ENCODE measurements around the gene EVX1. TPM values are rescaled to one million over a fixed set of nuclear protein-coding genes. Genes with fewer than 3 reads are reported as not detected.

EVX1 gene
- polyA plus RNA-seq, 4 donors = 0.06 to 0.07 TPM; not detected in 2

DNA sequence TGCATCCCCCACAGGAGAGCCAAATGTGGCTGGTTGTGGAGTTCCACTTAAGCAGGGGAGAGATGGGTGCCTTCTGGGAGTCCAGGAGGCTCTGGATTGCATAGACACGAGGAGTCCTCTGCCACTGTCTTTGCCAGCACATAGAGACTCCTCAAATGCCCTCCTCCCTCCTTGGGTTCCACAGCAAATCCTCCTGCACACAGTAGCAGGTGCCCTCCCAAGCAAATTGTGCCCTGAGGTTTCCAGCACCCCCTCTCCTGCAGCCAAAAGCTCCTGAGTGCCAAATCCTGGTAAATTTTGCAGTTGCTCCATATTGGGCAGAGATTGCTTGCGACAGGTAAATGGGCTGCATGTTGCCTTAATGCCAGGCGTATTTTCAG lies 5.8 kb downstream of the EVX1 start:
- DNase-seq (ENCODE audit: low read depth in 4 of 4, low spot score in 2 of 4) = no peak

DNA sequence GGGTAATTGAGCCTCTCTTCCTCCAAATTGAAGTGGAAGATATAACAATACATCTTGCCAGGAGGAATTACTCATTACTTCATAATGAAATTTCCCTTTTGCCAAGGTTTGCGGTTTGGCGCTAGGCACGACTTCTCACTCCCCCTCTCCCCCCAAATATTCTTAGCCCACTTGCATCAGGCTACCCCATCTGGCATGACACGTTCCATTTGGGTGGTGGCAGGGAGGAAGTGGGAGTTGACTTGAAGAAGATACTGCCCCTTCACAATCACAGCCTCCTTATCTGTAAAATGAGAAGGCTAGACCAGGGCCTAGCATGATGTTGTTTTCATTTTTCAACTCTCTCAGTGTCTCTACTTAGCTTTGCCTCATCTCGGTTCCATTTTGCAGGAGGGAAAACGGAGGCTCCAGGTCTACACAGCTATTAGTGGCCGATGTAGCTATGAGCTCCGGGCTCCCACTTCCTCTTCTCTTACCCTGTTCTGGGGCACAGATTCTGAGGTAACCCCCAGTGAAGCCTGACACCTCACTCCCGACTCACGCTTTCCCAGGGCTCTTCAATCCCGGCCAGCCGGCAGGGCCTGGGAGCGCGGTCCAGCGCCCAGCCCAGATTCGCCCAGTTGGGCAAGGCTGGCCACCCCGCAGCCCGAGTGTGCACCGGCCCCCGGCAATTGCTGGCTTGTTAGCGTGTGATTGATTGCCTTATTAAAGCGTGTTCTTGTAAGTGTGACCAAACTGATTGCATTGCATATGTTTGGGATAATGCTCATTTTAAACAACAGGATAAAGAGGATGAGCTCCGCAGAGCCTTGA lies 6.5 kb downstream of the EVX1 start:
- no peak for DNase-seq (ENCODE audit: low read depth in 4 of 4, low spot score in 2 of 4)

DNA sequence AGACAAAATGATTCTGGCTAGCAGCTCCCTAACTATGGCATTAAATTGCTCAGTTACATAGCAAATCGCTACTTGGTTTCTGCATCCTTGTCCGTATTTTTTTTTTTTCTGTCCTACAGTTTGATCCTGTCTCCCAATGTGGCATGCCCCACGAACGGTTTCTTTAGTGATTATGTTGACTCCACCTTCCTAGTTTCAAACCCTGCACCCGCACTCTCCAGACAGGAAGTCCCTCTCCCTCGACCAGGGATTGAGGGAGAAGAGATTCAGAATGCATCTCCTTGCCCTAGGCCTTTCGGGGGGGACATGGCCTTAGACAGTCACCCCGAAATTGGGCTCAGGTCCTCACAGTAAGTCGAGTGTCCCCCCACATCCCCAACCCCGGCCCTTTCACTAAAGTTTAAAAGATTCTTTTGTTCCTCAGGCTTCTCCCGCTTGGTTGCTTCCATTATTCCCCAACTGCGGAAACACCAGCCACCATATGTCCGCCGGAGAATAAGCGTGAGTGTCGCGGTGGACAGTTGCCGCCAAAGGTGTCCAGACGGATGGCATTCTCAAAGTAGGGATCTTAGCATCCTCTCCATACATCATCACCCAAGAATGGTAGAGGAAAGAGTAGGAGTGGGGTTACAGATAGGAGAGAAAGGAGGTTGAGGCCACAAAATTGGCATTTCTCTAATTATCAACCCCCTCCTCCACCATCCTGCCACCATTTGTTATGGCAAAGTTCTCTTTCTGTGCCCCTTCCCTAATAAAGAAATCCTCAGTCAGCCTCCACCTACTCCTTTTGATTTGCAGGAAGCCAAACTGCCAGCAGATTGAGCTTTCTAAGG lies 7.3 kb downstream of the EVX1 start:
- DNase-seq (ENCODE audit: low read depth in 4 of 4, low spot score in 2 of 4) = no peak

DNA sequence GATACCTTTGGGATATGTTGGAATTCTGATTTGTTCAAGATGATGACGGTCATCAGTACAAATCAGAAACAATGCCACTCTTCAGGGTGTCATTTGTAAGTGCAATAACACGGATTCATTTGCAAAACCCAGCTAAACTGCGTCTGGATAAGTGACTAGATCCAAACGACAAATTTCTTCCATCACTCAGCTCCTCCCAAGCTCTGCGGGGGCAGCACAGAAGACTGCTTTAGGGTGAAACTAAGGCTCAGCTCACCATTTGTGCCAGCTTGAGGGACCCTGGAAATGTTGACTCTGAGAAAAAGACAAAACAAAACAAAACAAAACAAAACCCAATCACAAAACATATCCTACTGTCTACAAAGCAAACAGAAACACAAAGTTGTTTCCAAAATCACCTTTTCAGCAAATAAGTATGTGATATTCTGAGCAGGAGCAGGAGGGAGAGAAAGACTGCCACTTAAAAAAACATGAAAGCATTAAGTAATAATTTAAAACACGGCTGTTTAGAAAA lies 8.0 kb downstream of the EVX1 start:
- DNase-seq (ENCODE audit: low read depth in 4 of 4, low spot score in 2 of 4) = no peak

DNA sequence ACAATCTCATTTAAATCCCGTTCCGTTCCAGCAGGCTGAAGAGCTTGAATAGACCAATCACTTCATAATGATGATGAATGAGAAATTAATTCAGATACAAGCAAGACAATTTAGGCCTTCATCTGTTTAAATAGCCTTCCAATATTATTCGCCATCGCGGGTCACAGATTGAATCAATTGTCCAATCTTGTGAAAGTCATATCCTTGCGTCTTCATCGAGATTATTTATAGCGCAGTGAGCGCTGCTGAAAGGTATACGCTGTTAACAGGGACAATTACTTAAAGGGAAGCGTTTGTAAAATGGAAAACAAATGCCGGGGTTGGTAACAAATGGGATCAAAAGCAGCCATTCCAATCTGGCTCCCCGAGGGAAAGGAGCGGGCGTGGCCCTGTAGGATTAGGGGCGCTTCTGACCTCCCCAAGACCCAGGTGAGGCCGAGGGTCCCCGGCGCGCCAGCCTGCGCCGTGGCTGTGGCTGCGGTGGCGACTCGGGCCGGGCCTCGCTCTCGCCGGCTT lies 8.6 kb downstream of the EVX1 start:
- no peak for DNase-seq (ENCODE audit: low read depth in 4 of 4, low spot score in 2 of 4)

DNA sequence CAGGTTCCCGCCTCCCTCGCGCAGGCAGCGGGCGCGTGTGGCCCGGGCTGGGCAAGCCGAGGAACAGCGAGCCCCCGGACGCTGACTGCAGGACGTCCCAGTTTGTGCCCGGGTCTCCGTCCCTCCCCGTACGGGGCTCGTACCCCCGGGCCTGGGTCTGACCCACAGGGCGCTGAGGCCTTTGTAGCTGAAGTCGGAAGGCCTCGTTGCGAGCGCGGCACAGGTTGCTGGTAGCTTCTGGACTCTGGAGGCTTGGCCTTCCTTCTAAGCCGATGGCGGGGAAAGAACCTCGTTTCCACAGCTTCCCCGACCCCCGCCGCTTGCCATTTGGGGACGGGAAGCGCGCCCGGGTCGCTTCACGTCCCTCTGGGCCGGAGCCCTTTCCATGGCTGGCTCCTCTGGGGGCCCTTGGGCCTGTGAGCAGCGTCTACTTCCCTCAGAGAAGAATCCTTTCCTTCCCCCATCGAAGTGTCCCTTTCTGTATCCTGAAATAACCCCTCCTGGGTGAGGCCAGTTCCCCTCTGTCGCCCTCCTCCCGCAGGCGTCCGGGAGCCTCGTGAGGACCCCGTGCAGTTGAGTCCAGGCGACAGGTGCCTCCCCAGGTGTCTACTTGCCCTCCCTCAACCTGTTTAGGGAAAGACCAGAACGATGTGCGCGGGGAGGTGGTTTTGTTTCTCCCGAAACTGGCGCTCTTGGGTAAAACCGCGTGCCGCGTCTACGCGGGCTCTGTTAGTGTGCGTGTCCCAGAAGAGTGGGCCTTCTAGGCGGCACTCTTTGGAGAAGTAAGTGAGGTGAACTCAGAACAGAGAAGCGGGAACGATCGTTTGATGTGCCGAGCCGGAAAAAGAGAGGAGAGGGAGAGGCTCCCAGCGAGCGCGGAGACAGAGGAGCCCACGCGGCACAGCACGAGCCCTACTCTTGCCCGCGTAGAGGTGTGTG lies 9.3 kb downstream of the EVX1 start:
- no peak for DNase-seq (ENCODE audit: low read depth in 4 of 4, low spot score in 2 of 4)

DNA sequence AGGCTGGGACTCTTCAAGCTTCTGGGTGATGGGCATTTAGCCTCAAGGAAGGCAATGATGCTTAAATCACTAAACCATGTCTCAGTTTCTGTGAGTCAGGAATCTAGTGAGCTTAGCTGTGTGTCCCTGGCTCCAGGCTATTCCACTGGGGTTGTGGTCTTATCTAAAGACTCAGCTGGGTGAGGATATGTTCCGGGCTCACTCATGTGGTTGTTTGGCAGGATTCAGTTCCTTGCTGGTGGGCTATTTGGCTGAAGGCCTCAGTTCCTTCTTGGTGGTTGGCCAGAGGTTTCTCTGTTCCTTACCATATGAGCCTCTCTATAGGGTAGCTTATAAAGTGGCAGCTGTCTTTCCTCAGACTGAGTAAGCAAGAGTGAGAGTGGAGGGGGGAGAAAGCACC lies 12.0 kb downstream of the EVX1 start:
- DNase-seq (ENCODE audit: low read depth in 4 of 4, low spot score in 2 of 4) = no peak

DNA sequence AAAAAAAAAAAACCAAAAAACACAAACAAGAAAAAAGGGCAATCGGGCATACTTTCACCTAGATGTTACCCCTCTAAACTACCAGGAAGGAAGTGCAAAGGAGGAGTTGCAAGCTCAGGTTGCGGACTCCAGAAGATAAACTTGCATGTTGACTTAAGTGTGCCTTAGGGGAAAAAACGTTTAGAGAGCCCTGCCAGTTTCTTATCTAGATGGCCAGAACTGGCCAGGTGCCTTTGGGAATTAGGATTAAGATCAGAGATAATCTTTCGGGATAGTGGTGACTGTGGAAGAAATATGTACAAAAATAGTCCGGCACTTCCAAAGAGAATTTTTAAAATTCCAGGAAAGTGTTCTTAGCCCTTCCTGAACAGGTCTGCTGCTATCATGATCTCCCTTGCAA lies 17.6 kb downstream of the EVX1 start:
- DNase-seq (ENCODE audit: low read depth in 4 of 4, low spot score in 2 of 4) = no peak

DNA sequence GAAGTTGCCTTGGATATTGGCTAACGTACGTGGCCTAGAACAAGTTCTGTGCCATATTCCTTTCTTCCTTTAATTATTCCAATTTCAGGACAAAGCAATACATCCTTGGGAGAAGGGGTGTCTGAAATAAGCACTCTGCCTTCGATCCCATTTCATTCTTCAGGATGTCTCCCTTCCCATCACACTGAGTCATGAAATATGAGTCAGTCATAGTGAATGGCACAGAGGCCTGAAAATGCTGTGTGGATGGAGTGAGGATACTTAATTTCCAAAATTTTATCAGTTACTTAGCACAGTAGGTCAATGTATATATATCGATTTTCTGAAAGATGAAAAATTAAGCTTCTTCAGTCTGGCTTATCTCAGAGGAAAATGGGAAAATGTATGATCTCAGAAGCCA lies 19.5 kb downstream of the EVX1 start:
- DNase-seq (ENCODE audit: low read depth in 4 of 4, low spot score in 2 of 4) = no peak

DNA sequence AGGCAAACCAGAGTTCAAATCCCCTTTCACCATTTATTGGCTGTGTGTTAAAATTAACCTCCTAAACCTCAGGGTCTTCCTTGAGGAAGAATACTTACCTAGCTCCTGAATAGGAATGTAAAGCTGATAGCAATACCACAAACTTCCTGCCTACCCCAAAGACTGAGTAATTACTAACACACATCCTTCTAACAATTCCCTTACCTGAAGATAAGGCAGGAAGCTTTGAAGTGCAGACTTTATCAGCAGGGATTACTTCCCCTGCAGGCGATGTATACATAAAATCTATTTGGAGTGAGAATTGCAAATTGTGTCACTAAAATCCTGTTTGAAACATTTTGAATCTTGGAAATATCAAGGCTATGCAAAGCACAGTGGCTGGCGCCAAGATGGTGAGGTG lies 21.2 kb downstream of the EVX1 start:
- no peak for DNase-seq (ENCODE audit: low read depth in 4 of 4, low spot score in 2 of 4)

DNA sequence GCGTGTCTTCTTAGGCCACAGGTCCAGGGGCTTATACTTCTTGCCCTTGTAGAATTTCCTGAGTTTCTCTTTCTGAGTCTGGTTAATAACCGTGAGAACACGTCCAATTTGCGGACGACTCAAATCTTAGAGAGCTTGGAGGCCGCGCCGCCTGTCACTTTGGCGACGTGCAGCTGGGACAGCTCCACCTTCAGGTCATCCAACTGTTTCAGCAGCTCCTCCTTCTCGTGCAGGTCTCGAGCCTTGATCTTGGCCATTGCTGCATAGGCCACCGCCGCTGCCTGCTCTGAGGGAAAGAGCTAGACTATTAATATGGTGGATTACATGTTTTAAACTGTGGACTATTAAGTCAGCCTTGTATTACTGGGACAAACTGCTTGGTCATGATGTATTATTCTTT lies 26.9 kb downstream of the EVX1 start:
- no peak for DNase-seq (ENCODE audit: low read depth in 4 of 4, low spot score in 2 of 4)

DNA sequence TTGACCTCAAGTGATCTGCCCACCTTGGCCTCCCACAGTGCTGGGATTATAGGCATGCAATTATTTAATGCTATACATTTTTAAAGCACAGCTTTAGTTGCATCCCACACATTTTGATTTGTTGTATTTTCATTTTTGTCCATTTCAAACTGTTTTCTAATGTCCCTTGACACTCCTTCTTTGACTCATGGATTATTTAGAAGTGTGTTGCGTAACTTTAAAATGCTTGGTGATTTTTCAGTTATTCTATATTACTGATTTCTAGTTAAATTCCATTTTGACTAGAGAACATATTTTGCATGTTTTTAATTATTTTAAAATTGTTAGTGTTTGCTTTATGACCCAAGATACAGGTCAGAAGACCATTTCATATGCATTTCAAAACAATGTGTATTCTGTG lies 28.8 kb downstream of the EVX1 start:
- no peak for DNase-seq (ENCODE audit: low read depth in 4 of 4, low spot score in 2 of 4)

DNA sequence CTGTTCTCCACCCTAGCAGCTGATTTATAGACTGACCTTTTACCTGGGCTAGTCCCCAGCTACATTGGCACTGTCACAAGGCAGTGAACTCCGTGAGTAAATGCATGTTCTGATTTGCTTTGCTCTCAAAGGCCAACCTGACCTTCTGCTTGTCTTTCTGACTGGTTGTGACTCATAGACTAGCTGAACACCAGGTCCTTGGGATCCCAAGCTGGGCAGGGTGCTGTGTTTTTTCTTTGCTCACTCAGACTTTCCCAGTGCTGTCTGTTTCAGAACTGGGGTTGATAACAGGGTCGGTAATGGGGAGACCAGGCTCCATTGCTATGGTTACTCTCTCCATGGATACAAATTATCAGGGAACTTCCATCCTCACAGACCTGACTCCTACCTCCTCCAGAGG lies 35.0 kb downstream of the EVX1 start:
- no peak for DNase-seq (ENCODE audit: low read depth in 4 of 4, low spot score in 2 of 4)

DNA sequence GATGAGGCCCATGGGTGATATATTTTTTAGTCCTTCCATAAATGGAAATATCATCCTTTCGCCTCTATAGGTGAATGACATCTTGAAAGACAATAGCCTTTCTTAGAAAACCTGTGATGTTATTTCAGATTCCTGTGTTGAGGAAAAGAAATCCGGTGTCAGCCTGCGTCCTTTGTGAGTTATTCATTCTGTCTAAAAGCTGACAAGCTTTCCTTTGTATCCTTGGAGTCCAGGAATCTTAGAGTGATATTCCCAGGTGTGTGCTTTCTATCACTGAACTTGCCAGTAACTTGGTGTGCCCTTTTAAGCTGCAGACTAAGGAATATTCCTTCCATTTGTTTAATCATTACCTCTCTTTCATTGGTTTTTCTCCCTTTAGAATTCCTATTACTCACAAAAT lies 41.0 kb downstream of the EVX1 start:
- no peak for DNase-seq (ENCODE audit: low read depth in 4 of 4, low spot score in 2 of 4)

DNA sequence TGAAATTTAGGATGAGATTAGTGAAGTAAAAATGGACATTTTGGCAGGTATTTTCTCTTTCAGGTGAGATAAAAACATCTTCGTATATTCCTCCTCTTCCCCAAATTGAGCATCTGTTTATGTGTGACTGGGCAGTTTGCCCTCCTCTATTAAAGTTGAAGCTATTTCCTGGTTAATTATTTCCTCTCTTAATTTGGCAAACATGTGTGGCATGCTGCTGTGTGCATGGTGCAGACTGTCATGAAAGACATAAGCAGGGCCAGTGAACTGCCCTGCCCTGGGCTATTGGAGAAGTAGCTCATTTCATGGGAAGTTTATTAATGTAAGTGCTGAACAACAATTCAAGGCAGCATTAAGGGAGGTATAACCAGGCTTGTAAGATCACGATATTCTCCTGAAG lies 52.6 kb downstream of the EVX1 start:
- DNase-seq (ENCODE audit: low read depth in 4 of 4, low spot score in 2 of 4) = no peak

DNA sequence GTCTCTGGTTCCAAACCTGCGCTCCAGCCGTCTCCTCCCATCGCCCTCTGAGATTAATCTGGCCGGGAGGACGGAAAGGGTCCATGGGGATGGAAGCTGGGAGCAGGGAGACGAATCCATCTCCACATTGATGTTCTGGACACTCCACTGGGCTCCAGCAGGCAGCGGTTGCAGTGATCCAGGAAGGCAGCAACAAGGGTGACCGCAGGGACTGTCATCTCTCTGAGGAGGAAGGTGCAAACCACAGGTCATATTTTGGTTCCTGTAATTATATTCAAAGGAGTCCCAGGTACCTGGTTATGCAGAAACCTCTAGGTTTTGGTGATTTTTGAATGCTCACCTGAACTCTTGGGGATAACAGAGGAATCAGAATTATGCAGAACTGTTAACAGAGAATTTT lies 54.8 kb downstream of the EVX1 start:
- DNase-seq (ENCODE audit: low read depth in 4 of 4, low spot score in 2 of 4) = no peak
